Retinal pigment epithelial cell (primary cell): ENCODE results near the gene CCDC30.

Experiments
- DNase-seq: peaks from one replicate; pipeline ENCODE4 v3.0.0-alpha.2; 2010; ENCODE audit warnings: low read depth
- H3K4me3 ChIP-seq: 2 replicates; pipeline ENCODE4 v1.5.1; 2011; ENCODE audit warnings: mild to moderate bottlenecking, low read length, control low read depth, moderate library complexity
- TF ChIP-seq, protein P1 (sequence below): conservative IDR thresholded peaks from 2 replicates; pipeline ENCODE4 v1.5.1; 2011; ENCODE audit warnings: low read depth, low read length, control low read depth, inconsistent platforms

The CCDC30 gene

DNA sequence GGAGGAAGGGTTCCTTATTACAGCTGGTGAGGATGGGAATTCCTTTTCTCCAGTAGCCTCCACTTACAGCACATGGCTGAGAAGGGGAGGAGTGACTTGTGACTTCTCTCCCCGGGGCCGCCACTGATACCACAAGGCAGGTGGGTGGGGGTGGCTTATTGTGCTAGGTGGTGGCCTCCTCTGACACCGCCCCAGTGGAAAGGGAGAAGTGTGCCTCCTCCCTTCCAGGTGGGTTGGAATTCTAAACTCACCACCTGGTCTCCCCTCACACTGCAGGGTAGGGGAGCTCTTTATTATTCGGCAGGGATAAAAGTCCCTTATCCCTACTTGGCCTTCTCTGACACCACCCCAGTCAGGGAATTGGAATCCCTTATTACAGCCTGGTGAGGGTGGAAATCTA lies 89.5 kb downstream of the CCDC30 start:
- DNase-seq = no peak
- H3K4me3 ChIP-seq = no peak overlapping the region
- TF ChIP-seq, protein P1, sequence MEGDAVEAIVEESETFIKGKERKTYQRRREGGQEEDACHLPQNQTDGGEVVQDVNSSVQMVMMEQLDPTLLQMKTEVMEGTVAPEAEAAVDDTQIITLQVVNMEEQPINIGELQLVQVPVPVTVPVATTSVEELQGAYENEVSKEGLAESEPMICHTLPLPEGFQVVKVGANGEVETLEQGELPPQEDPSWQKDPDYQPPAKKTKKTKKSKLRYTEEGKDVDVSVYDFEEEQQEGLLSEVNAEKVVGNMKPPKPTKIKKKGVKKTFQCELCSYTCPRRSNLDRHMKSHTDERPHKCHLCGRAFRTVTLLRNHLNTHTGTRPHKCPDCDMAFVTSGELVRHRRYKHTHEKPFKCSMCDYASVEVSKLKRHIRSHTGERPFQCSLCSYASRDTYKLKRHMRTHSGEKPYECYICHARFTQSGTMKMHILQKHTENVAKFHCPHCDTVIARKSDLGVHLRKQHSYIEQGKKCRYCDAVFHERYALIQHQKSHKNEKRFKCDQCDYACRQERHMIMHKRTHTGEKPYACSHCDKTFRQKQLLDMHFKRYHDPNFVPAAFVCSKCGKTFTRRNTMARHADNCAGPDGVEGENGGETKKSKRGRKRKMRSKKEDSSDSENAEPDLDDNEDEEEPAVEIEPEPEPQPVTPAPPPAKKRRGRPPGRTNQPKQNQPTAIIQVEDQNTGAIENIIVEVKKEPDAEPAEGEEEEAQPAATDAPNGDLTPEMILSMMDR = no peak

DNA sequence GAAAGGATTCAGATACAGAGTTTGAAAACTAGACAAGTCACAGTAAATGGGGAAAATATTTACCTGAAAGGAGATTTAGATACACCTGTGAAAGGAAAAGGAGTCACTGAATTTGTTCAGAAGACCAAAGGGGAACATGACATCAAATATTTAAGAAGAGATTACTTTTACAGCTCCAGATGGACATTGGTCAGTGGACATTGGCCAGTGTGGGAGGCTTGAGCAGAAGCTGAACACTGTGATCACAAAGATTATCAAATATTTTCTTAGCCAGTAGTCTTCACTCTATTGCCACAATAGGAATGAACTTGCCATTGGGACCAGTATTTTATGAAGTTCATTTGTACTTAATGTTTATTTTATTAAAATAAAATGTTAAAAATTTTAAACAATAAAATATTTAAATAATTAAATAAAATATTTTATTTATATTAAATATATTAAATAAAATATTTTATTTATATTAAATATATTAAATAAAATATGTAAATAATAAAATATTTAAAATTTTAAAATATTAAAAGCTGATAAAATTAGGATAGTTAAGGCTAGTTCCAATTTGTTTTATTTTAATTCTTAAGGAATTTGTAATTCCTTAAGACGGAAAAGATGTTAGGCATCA lies 94.3 kb downstream of the CCDC30 start:
- TF ChIP-seq, protein P1 = no peak
- no peak for DNase-seq
- H3K4me3 ChIP-seq = no peak overlapping the region

DNA sequence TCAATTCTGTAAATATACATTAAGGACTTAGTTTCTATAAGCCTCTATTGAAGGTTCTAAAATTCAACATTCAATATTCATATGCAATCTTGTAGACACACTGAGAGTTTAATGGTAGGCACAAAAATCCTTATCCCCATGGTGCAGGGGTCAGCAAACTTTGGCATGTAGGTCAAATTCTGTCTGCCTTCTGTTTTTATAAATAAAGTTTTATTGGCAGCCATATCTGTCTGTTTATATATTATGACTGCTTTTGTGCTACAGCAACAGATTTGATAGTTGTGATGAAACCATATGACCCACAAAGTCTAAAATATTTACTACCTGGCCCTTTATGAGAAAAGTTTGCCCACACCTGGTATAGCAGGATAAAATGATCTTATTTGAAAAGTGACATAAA lies 104.0 kb downstream of the CCDC30 start:
- H3K4me3 ChIP-seq = no peak overlapping the region
- TF ChIP-seq, protein P1 = no peak
- no peak for DNase-seq

DNA sequence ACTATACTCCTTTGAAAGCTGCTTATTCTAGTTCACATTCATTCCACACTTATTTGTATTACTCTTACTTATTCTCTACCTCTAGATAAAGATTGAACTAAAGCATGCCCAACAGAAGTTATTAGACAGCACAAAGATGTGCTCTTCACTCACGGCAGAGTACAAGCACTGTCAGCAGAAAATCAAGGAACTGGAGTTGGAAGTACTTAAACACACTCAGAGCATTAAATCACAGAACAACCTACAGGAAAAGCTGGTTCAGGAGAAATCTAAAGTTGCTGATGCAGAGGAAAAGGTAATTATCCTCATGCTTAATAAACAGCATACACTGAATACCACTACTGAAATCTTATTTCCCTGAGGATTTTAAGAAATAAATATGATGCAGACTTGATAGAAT lies 113.8 kb downstream of the CCDC30 start:
- no peak overlapping the region for H3K4me3 ChIP-seq
- no peak for DNase-seq
- TF ChIP-seq, protein P1 = no peak

DNA sequence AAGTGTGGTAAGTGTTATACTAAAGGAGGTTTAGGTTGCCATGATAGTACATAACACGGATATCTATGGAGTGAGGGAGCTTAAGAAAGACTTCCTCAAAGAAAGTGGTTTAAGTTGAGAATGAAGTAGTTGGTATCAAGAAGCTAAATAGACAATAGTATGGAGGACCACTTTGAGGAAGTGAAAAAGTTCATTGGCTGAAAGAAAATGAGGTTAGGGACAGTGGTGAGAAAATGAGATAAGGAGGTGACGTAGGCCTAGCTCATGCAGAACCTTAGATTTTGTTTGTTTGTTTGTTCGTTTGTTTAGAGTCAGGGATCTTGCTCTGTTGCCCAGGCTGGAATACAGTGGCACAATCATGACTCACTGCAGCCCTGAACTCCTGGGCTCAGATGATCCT lies 122.9 kb downstream of the CCDC30 start:
- TF ChIP-seq, protein P1 = no peak
- H3K4me3 ChIP-seq = no peak overlapping the region
- DNase-seq = no peak

DNA sequence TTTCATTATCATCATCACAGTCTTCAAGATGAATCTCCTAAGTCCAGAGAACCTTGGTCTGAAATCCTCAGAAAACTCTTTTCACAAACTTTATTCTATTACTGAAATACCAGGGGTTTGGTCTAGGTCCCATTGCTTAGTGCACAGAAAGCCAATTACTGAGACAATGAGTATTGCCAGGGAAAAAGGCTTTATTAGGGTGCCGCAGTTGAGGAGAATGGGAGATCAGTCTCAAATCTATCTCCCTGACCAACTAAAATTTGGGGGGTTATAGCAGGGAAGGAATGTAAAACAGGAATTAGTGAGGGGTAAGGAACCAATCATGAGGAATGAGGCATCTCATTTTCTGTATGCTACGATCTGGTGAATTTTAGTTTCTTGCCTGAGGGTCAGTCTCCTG lies 124.7 kb downstream of the CCDC30 start:
- no peak overlapping the region for H3K4me3 ChIP-seq
- no peak for DNase-seq
- TF ChIP-seq, protein P1 = no peak

DNA sequence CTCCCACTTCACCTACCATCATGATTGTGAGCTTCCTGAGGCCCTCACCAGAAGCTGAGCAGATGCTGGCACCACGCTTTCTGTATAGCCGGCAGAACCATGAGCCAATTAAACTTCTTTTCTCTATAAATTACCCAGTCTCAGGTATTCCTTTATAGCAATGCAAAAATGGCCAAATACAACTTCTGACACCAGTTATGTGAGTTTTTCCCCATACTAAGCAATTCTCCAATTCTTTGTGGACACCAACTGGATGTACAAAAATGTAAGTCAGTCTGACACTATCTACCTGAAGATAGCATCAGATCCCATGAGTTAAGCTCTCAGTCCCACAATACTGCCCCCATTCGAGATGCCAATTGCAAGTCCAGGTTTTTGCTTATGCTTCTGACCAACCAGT lies 129.7 kb downstream of the CCDC30 start:
- no peak overlapping the region for H3K4me3 ChIP-seq
- TF ChIP-seq, protein P1 = no peak
- no peak for DNase-seq
